K562 (cell line): ENCODE results near the gene ZBTB22. TPM values are rescaled to one million over a fixed set of nuclear protein-coding genes. Genes with fewer than 3 reads are reported as not detected.

Source experiments
- ATF6 ChIP-seq: sonication (generic); formaldehyde crosslinking; IDR thresholded peaks from 2 replicates; pipeline ENCODE4 v1.4.0; 2020; ENCODE audit warnings: mild to moderate bottlenecking, missing genetic modification reagents
- CHD1 ChIP-seq: fragments of 200-600 bp; sonication (generic); IDR thresholded peaks from one replicate; pipeline ENCODE4 v1.6.1; 2012; ENCODE audit warnings: mild to moderate bottlenecking, moderate library complexity, low read length, inconsistent platforms
- E4F1 ChIP-seq: fragments of 250-450 bp; sonication (Bioruptor Pico); IDR thresholded peaks from 2 replicates; pipeline ENCODE4 v1.5.0; 2021; ENCODE audit warnings: mild to moderate bottlenecking, borderline replicate concordance
- MBD2 ChIP-seq: sonication (generic); IDR thresholded peaks from 2 replicates; pipeline ENCODE4 v1.6.1; 2016; ENCODE audit warnings: low read depth, borderline replicate concordance
- MTA3 ChIP-seq: fragments of 450-650 bp; formaldehyde crosslinking; IDR thresholded peaks from 2 replicates; pipeline ENCODE4 v1.6.1; 2017; ENCODE audit warnings: mild to moderate bottlenecking, borderline replicate concordance
- NR2F6 ChIP-seq: fragments of 450-650 bp; formaldehyde crosslinking; IDR thresholded peaks from 2 replicates; pipeline ENCODE4 v1.4.0; 2020; ENCODE audit warnings: mild to moderate bottlenecking
- SAFB ChIP-seq: fragments of 200-400 bp; formaldehyde crosslinking; IDR thresholded peaks from 2 replicates; pipeline ENCODE4 v1.6.1; 2017; ENCODE audit warnings: low read depth, low read length, borderline replicate concordance
- SMAD2 ChIP-seq: fragments of 150-350 bp; IDR thresholded peaks from 2 replicates; pipeline ENCODE4 v1.6.1; 2014; ENCODE audit warnings: low read depth, mild to moderate bottlenecking, low read length
- SP1 ChIP-seq: sonication (generic); formaldehyde crosslinking; IDR thresholded peaks from 2 replicates; pipeline ENCODE4 v1.8.1; 2022; ENCODE audit warnings: mild to moderate bottlenecking, missing genetic modification reagents
- TAF9B ChIP-seq: fragments of 450-650 bp; IDR thresholded peaks from 2 replicates; pipeline ENCODE4 v1.6.1; 2018; ENCODE audit warnings: mild to moderate bottlenecking; ENCODE audit not compliant: partially characterized antibody
- THAP12 ChIP-seq: fragments of 250-450 bp; sonication (Bioruptor Pico); IDR thresholded peaks from 2 replicates; pipeline ENCODE4 v1.9.0; 2021; ENCODE audit warnings: mild to moderate bottlenecking, inconsistent platforms
- ZBTB5 ChIP-seq: fragments of 450-650 bp; IDR thresholded peaks from 2 replicates; pipeline ENCODE4 v1.6.1; 2017; ENCODE audit warnings: antibody characterized with exemption
- ZEB2 ChIP-seq: fragments of 450-650 bp; IDR thresholded peaks from 2 replicates; pipeline ENCODE4 v1.6.1; 2016
- ZFX ChIP-seq: sonication (generic); formaldehyde crosslinking; IDR thresholded peaks from 2 replicates; pipeline ENCODE4 v1.8.0; 2022; ENCODE audit warnings: mild to moderate bottlenecking, missing genetic modification reagents, moderate library complexity
- ZNF695 ChIP-seq: fragments of 450-650 bp; formaldehyde crosslinking; IDR thresholded peaks from 2 replicates; pipeline ENCODE4 v1.4.0; 2020; ENCODE audit warnings: mild to moderate bottlenecking, moderate library complexity
- polyA plus RNA-seq, 8 experiments: library from polyadenylated mRNA; depleted of rRNA in 4 of 8; stranded (reverse) in 5 of 8; unstranded in 3 of 8; fragments of >200 nt; fragmentation: Nextera tagmentation in 2 of 8; fragmentation: Illumina TruSeq in 1 of 8; extraction: Ambion mirVana in 2 of 8; extraction: Trizol in 1 of 8; gene quantifications; 2 replicates each; pipeline versions ENCODE4 v1.2.1 to v1.2.3, GENCODE V29; 2011 to 2014; ENCODE audit warnings: inconsistent platforms in 1 of 8, missing spikeins in 1 of 8
- total RNA-seq, 7 experiments: library from RNA; depleted of rRNA in 6 of 7; stranded (reverse); fragments of >200 nt in 6 of 7; fragmentation: Illumina TruSeq in 2 of 7; extraction: Trizol in 2 of 7; gene quantifications; 2 replicates each; pipeline versions ENCODE4 v1.2.1 to v1.2.3, GENCODE V29; 2011 to 2021; ENCODE audit warnings: low replicate concordance in 1 of 7
- TF ChIP-seq, protein P1 (sequence below): fragments of 450-650 bp; IDR thresholded peaks from 2 replicates; pipeline ENCODE4 v1.6.1; 2014; ENCODE audit warnings: low read depth, mild to moderate bottlenecking, moderate library complexity, borderline replicate concordance

ZBTB22 gene
- total and polyA plus RNA-seq, 9 of the 15 experiments (the other 6 are each of a cell fraction or from before 2014, with no cell fraction given), result 0.21 to 11.9 (median 7.1) TPM

- TF ChIP-seq THAP12, result no peak
- 0 out of 2 replicates have a peak, but pooled peaks have one; percentile 45 for TF ChIP-seq ATF6 (CRISPR knock-in tag)
- TF ChIP-seq, protein P1, sequence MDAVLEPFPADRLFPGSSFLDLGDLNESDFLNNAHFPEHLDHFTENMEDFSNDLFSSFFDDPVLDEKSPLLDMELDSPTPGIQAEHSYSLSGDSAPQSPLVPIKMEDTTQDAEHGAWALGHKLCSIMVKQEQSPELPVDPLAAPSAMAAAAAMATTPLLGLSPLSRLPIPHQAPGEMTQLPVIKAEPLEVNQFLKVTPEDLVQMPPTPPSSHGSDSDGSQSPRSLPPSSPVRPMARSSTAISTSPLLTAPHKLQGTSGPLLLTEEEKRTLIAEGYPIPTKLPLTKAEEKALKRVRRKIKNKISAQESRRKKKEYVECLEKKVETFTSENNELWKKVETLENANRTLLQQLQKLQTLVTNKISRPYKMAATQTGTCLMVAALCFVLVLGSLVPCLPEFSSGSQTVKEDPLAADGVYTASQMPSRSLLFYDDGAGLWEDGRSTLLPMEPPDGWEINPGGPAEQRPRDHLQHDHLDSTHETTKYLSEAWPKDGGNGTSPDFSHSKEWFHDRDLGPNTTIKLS, result no peak
- no peak; the same call in 1 of the 2 replicates for TF ChIP-seq ZFX (CRISPR knock-in tag)
- no peak for TF ChIP-seq SAFB
- no peak for TF ChIP-seq MBD2
- peak; percentile 53; the same call in 1 of the 2 replicates for TF ChIP-seq SP1 (CRISPR knock-in tag)
- TF ChIP-seq CHD1, result no peak
- no peak for TF ChIP-seq E4F1
- peak; percentile 71; the same call in 1 of the 2 replicates for TF ChIP-seq ZEB2
- no peak for TF ChIP-seq NR2F6 (CRISPR knock-in tag)
- TF ChIP-seq ZNF695 (CRISPR knock-in tag), result no peak
- TF ChIP-seq MTA3, result no peak; the same call in 1 of the 2 replicates
- no peak for TF ChIP-seq TAF9B
- no peak for TF ChIP-seq ZBTB5
- no peak for TF ChIP-seq SMAD2
Observed at GRCh38 chr6:33312361-33313104, 5.0 kb downstream of the ZBTB22 start (continued).
